Kidney (tissue), 14 donors: ENCODE data around the gene JARID2. TPM values are rescaled to one million over a fixed set of nuclear protein-coding genes. Genes with fewer than 3 reads are reported as not detected.

Experiments
- DNase-seq, 5 donors: peaks; one replicate each; pipeline ENCODE4 v3.0.0-alpha.2; 2013 to 2020
- FAIRE-seq: peaks from 2 replicates; lab custom pipeline; 2012; peaks lifted over from hg19 to GRCh38; lab: Jason Lieb, UNC
- H3K27ac ChIP-seq, 2 donors: one replicate each; pipeline ENCODE4 v1.7.0; 2013; ENCODE audit warnings: low read depth in 2 of 2, low read length in 2 of 2, inconsistent platforms in 1 of 2
- H3K27me3 ChIP-seq: one replicate; pipeline ENCODE4 v1.7.1; 2013; ENCODE audit warnings: low read length, inconsistent platforms; ENCODE audit not compliant: control insufficient read depth, insufficient read depth
- H3K36me3 ChIP-seq, 3 donors: one replicate each; pipeline versions ENCODE4 v1.7.0 to v1.7.1; 2013; ENCODE audit warnings: low read length in 3 of 3, control low read depth in 1 of 3, inconsistent platforms in 1 of 3; ENCODE audit not compliant: insufficient read depth in 3 of 3, control insufficient read depth in 2 of 3
- H3K4me1 ChIP-seq, 3 donors: one replicate each; pipeline versions ENCODE4 v1.7.0 to v1.7.1; 2013; ENCODE audit warnings: low read length in 3 of 3, inconsistent platforms in 1 of 3, low read depth in 1 of 3; ENCODE audit not compliant: control insufficient read depth in 2 of 3, insufficient read depth in 2 of 3
- H3K4me3 ChIP-seq, 3 donors: one replicate each; pipeline versions ENCODE4 v1.7.0 to v1.8.1; 2013; ENCODE audit warnings: low read length in 3 of 3, control low read depth in 1 of 3, inconsistent platforms in 1 of 3
- H3K9ac ChIP-seq, 3 donors: one replicate each; pipeline versions ENCODE4 v1.7.0 to v1.7.1; 2013; ENCODE audit warnings: low read length in 3 of 3, control low read depth in 1 of 3, inconsistent platforms in 1 of 3
- H3K9me3 ChIP-seq, 3 donors: one replicate each; pipeline versions ENCODE4 v1.7.0 to v1.7.1; 2013; ENCODE audit warnings: low read length in 3 of 3, control low read depth in 1 of 3, inconsistent platforms in 1 of 3; ENCODE audit not compliant: control insufficient read depth in 2 of 3, insufficient read depth in 1 of 3
- CTCF ChIP-seq: IDR thresholded peaks from 3 replicates; pipeline ENCODE4 v1.5.1; 2012; ENCODE audit warnings: mild to moderate bottlenecking, moderate library complexity, borderline replicate concordance; ENCODE audit not compliant: insufficient read depth; ENCODE audit errors: extremely low read depth
- intact Hi-C: fragments of 100-400 bp; cut with DNase I; formaldehyde crosslinking; loops from one replicate; pipeline ENCODE4 v1.11.1; 2022
- polyA plus RNA-seq: library from polyadenylated mRNA; stranded (reverse); fragments of 350-450 nt; fragmentation: Illumina TruSeq; extraction: RNeasy Lipid Tissue Mini Kit (QIAGEN cat#74804); gene quantifications from one replicate; pipeline ENCODE4 v1.2.3, GENCODE V29; 2014; ENCODE audit warnings: low read depth, low replicate concordance; ENCODE audit not compliant: insufficient read depth
- total RNA-seq: library from RNA; stranded (reverse); fragmentation: NEBNext Ultra II Directional; extraction: Animal tissue kit (Norgen Biotek cat#: 25700); gene quantifications from one replicate; pipeline ENCODE4 v1.2.1, GENCODE V29; 2021
- donor health status: control.
- donor health status: control.
- donor health status: control.
- donor health status: control.
- donor health status: control.
- donor health status: DM: yes; HTN: yes; CAD: no.
- donor health status: Normal renal cell carcinoma (clear cell type).

The JARID2 gene
- total and polyA plus RNA-seq, 2 donors from 2014 or later: 1.8 to 12.3 TPM

- FAIRE-seq: no peak
- intact Hi-C loops: no loop called here
- peak in 2 of 5 donors; percentile 5 to 30 for DNase-seq
Measured at GRCh38 chr6:15523679-15524630, 278.1 kb downstream of the JARID2 start.

GRCh38 chr6:15524861-15525401, 279.1 kb downstream of the JARID2 start:
- H3K36me3 ChIP-seq: peaks cover 0 to 20% (median 5%) of the 10 kb centered on the region in 3 donors
- peak overlapping the region; percentile 84 for H3K27ac ChIP-seq
- H3K4me1 ChIP-seq: peaks cover 0 to 40% (median 34%) of the 10 kb centered on the region in 3 donors
- intact Hi-C loops: no loop called here
- no peaks in the 10 kb centered on the region for H3K27me3 ChIP-seq
- no peak for FAIRE-seq
- H3K9ac ChIP-seq: peak overlapping the region in 1 of 3 donors; percentile 28
- TF ChIP-seq CTCF: no peak
- peak in 1 of 5 donors; percentile 9 for DNase-seq
- H3K4me3 ChIP-seq: no peak overlapping the region
- H3K9me3 ChIP-seq: peaks cover 0 to 4% (median 0%) of the 10 kb centered on the region in 3 donors

More at GRCh38 chr6:15523679-15524630, 278.1 kb downstream of the JARID2 start:
- TF ChIP-seq CTCF: no peak
- Histone ChIP-seq H3K4me1 (peaks cover 0 to 34% (median 34%) of the 10 kb centered on the region in 3 donors), H3K27ac (peak overlapping the region in 1 of 2 donors; percentile 84), H3K9ac (no peak overlapping the region), H3K9me3 (peaks cover 0 to 4% (median 0%) of the 10 kb centered on the region in 3 donors), H3K36me3 (peaks cover 0 to 24% (median 5%) of the 10 kb centered on the region in 3 donors), H3K4me3 (no peak overlapping the region), H3K27me3 (no peaks in the 10 kb centered on the region)

- no peaks in the 10 kb centered on the region for H3K27me3 ChIP-seq
- H3K9ac ChIP-seq: peak overlapping the region in 1 of 3 donors; percentile 41
- FAIRE-seq (no peak), DNase-seq (peak in 4 of 5 donors; percentile 56 to 80 (median 70))
- H3K4me1 ChIP-seq: peaks cover 0 to 40% (median 34%) of the 10 kb centered on the region in 3 donors
- H3K36me3 ChIP-seq: peaks cover 0 to 22% (median 5%) of the 10 kb centered on the region in 3 donors
- H3K9me3 ChIP-seq: peaks cover 0 to 4% (median 0%) of the 10 kb centered on the region in 3 donors
- intact Hi-C loops: no loop called here
- peak overlapping the region in 2 of 3 donors; percentile 42 to 52 for H3K4me3 ChIP-seq
- no peak for TF ChIP-seq CTCF
- peak overlapping the region; percentile 84 for H3K27ac ChIP-seq
Measured at GRCh38 chr6:15526212-15526701, 280.4 kb downstream of the JARID2 start.
